ENCODE data around the gene RPL36A. TPM values are rescaled to one million over a fixed set of nuclear protein-coding genes. Genes with fewer than 3 reads are reported as not detected.

Gene RPL36A
- total and polyA plus RNA-seq, 10 of the 15 experiments (the other 5 are each of a cell fraction or from before 2014, with no cell fraction given) = 425 to 4,528 (median 3,270) TPM

DNA sequence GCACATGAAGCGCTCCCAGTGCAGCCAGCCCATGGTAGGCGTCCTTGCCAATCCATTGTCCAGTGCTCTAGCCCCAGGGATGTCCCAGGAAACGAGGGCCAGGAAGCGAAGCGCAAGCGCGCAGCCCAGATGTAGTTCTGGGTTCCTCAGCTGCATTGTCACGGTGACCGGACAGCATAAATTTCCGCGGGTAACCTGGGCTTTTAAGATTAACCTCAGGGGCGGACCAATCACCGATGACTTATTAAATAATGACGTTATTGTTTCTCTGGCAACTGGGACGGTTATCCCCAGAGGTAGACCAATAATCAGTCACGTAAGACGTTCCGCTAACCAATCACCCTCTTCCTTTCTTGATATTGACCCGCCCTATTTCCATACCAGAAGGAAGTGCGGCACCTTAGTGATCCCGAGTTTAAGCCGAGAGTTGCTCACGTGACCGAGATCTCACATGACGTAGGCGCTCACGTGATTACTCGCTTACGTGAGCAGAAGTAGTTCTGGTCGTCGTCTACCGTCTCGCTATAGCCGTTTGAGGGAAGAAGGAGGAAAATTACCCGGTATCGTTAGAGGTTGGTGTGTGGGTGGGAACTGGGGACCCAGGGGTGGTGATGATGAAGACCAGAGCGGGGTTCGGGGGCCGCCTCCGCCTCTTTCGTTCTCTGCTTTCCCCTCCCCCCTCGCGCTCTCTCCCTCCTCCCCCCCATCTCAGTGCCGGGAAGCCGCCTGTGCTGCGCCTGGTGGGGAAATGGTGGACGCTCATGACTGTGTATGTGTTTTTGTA, 17.1 kb downstream of the RPL36A start, which contains the start of the genes GLA and HNRNPH2:
GLA (minus strand) TSS at position 178 of the 784 bp plus-strand sequence; CDS start at position 156, 22 bp downstream.
HNRNPH2 (plus strand) TSS at position 475 of the 784 bp plus-strand sequence. CDS start 3,767 bp downstream, outside the sequence.
- Histone ChIP-seq H2AFZ (ENCODE audit: control insufficient read depth, low read depth, low read length) (peak within 1 kb of the TSS; percentile 80), H3K9me3 (replicated peaks; ENCODE audit: control insufficient read depth, insufficient read depth, low read length) (no peaks in the 10 kb centered on the region; the same call in 2 of the 3 replicates), H3K36me3 (ENCODE audit: control insufficient read depth in 2 of 2, insufficient read depth in 2 of 2, low read length in 1 of 2) (peaks cover 0 to 4% of the 10 kb centered on the region in 2 experiments; a peak in 1 of 4 replicates), H3K4me1 (ENCODE audit: control insufficient read depth, insufficient read depth, low read length) (peaks cover 12% of the 10 kb centered on the region), H3K79me2 (ENCODE audit: control insufficient read depth, insufficient read depth, low read length) (peaks cover 57% of the 10 kb centered on the region), H3K4me3 (peak within 1 kb of the TSS; percentile 75), H3K27me3 (replicated peaks in 1 of 2; ENCODE audit: control insufficient read depth in 2 of 2, insufficient read depth in 2 of 2, low read length in 1 of 2) (no peaks in the 10 kb centered on the region), H4K20me1 (ENCODE audit: control insufficient read depth, insufficient read depth) (no peaks in the 10 kb centered on the region), H3K9ac (ENCODE audit: control insufficient read depth, insufficient read depth, low read length) (peak within 1 kb of the TSS; percentile 84), H3K27ac (ENCODE audit: control insufficient read depth, insufficient read depth) (peak within 1 kb of the TSS; percentile 92), H3K4me2 (ENCODE audit: control insufficient read depth, insufficient read depth) (no peak within 1 kb of the TSS; the same call in 1 of the 2 replicates)
- ATAC-seq (peak; percentile 88), FAIRE-seq (peak; percentile 81), DNase-seq (ENCODE audit: low read depth, low spot score) (peak; percentile 98)
- 22% methylated on average over 37 of the region's 47 CpGs for WGBS (ENCODE audit: insufficient coverage, insufficient replicate concordance, low lambda C conversion rate, missing lambda C conversion rate)
- ChIA-PET CTCF (no interaction called here), RAD21 (ENCODE audit: unreplicated experiment) (no interaction called here), SMC1A (ENCODE audit: uncharacterized antibody, unreplicated experiment) (interaction anchor here (0.8 kb wide), 1 partner anchor 11 kb away, joined by 3 read pairs; no protein-coding TSS in a partner anchor), POLR2A (interaction anchor here (0.6 to 1.5 kb wide), 3 partner anchors 14 to 24 kb away, joined by 3 to 6 read pairs (median 5); partner anchors contain the start of gene RPL36A)
- intact Hi-C loops (cut with micrococcal nuclease; ENCODE audit: unreplicated experiment) (loop anchor here (2.0 kb wide), 1 partner anchor 17 kb away; the partner anchor contains the start of gene RPL36A), in situ Hi-C loops (cut with MboI) (no loop called here)
- BruUV-seq (replicated peaks) = no TSS peak
- TF ChIP-seq HCFC1 (IDR thresholded peaks at IDR 0.05; ENCODE audit: low read length) = peak; percentile 35; the same call in 1 of the 2 replicates
- no peak for TF ChIP-seq EZH2 (IDR thresholded peaks at IDR 0.05; ENCODE audit: borderline replicate concordance, control insufficient read depth, low read depth, low read length)
- TF ChIP-seq SMAD1 (IDR thresholded peaks at IDR 0.05; ENCODE audit: low read depth, partially characterized antibody) = peak; percentile 53
- peak; percentile 86 for TF ChIP-seq MXI1 (IDR thresholded peaks at IDR 0.05; ENCODE audit: low read depth, low read length)
- TF ChIP-seq, protein P1, sequence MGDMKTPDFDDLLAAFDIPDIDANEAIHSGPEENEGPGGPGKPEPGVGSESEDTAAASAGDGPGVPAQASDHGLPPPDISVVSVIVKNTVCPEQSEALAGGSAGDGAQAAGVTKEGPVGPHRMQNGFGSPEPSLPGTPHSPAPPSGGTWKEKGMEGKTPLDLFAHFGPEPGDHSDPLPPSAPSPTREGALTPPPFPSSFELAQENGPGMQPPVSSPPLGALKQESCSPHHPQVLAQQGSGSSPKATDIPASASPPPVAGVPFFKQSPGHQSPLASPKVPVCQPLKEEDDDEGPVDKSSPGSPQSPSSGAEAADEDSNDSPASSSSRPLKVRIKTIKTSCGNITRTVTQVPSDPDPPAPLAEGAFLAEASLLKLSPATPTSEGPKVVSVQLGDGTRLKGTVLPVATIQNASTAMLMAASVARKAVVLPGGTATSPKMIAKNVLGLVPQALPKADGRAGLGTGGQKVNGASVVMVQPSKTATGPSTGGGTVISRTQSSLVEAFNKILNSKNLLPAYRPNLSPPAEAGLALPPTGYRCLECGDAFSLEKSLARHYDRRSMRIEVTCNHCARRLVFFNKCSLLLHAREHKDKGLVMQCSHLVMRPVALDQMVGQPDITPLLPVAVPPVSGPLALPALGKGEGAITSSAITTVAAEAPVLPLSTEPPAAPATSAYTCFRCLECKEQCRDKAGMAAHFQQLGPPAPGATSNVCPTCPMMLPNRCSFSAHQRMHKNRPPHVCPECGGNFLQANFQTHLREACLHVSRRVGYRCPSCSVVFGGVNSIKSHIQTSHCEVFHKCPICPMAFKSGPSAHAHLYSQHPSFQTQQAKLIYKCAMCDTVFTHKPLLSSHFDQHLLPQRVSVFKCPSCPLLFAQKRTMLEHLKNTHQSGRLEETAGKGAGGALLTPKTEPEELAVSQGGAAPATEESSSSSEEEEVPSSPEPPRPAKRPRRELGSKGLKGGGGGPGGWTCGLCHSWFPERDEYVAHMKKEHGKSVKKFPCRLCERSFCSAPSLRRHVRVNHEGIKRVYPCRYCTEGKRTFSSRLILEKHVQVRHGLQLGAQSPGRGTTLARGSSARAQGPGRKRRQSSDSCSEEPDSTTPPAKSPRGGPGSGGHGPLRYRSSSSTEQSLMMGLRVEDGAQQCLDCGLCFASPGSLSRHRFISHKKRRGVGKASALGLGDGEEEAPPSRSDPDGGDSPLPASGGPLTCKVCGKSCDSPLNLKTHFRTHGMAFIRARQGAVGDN (IDR thresholded peaks at IDR 0.05) = 0 out of 2 replicates have a peak, but pooled peaks have one; percentile 23
- peak; percentile 77 for TF ChIP-seq POLR2A (IDR thresholded peaks at IDR 0.05; ENCODE audit: low read depth, low read length)
- peak; percentile 33; the same call in 1 of the 2 replicates for TF ChIP-seq BMI1 (IDR thresholded peaks at IDR 0.05; ENCODE audit: borderline replicate concordance)
- TF ChIP-seq NFYA (IDR thresholded peaks at IDR 0.05; ENCODE audit: borderline replicate concordance, low read depth, low read length) = no peak; the same call in 1 of the 2 replicates
- TF ChIP-seq RFX5 (IDR thresholded peaks at IDR 0.05; ENCODE audit: low read depth, low read length) = peak; percentile 97
- no peak for TF ChIP-seq MEF2A (IDR thresholded peaks at IDR 0.05; ENCODE audit: insufficient read depth, low read depth, low read length)
- TF ChIP-seq, protein P2, sequence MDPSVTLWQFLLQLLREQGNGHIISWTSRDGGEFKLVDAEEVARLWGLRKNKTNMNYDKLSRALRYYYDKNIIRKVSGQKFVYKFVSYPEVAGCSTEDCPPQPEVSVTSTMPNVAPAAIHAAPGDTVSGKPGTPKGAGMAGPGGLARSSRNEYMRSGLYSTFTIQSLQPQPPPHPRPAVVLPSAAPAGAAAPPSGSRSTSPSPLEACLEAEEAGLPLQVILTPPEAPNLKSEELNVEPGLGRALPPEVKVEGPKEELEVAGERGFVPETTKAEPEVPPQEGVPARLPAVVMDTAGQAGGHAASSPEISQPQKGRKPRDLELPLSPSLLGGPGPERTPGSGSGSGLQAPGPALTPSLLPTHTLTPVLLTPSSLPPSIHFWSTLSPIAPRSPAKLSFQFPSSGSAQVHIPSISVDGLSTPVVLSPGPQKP (IDR thresholded peaks at IDR 0.05; ENCODE audit: low read depth, low read length) = no peak
- no peak for TF ChIP-seq BCL11A (IDR thresholded peaks at IDR 0.05; ENCODE audit: low read depth, low read length)
- no peak for TF ChIP-seq NFXL1 (IDR thresholded peaks at IDR 0.05; ENCODE audit: borderline replicate concordance)
- TF ChIP-seq, protein P3, sequence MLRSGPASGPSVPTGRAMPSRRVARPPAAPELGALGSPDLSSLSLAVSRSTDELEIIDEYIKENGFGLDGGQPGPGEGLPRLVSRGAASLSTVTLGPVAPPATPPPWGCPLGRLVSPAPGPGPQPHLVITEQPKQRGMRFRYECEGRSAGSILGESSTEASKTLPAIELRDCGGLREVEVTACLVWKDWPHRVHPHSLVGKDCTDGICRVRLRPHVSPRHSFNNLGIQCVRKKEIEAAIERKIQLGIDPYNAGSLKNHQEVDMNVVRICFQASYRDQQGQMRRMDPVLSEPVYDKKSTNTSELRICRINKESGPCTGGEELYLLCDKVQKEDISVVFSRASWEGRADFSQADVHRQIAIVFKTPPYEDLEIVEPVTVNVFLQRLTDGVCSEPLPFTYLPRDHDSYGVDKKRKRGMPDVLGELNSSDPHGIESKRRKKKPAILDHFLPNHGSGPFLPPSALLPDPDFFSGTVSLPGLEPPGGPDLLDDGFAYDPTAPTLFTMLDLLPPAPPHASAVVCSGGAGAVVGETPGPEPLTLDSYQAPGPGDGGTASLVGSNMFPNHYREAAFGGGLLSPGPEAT (IDR thresholded peaks at IDR 0.05; ENCODE audit: low read depth) = peak; percentile 94

Measured in GM12878 (cell line).